Neuronal stem cell (in vitro differentiated cells): ENCODE results near the gene SLC26A4.
"Not testable (repeated sequence)": the region's sequence is repeated elsewhere in the genome, so short reads cannot be mapped to it uniquely, and the experiment has no call there.

Source experiments
- DNase-seq: peaks from one replicate; pipeline ENCODE4 v3.0.0-alpha.2; 2013; ENCODE audit warnings: low spot score
- H2AFZ ChIP-seq: one replicate; pipeline ENCODE4 v1.6.1; 2013; ENCODE audit warnings: mild to moderate bottlenecking, low read length, inconsistent platforms
- H2AK5ac ChIP-seq: 2 replicates; pipeline ENCODE4 v1.6.1; 2013; ENCODE audit warnings: low read depth, mild to moderate bottlenecking, inconsistent platforms, low read length, moderate library complexity, mixed read lengths
- H2BK120ac ChIP-seq: 2 replicates; pipeline ENCODE4 v1.6.1; 2013; ENCODE audit warnings: low read depth, mild to moderate bottlenecking, inconsistent platforms, low read length, moderate library complexity, mixed read lengths
- H2BK12ac ChIP-seq: one replicate; pipeline ENCODE4 v1.6.1; 2013; ENCODE audit warnings: low read length, inconsistent platforms
- H2BK15ac ChIP-seq: 2 replicates; pipeline ENCODE4 v1.6.1; 2013; ENCODE audit warnings: mild to moderate bottlenecking, low read length, inconsistent platforms, mixed read lengths
- H2BK5ac ChIP-seq: one replicate; pipeline ENCODE4 v1.6.1; 2013; ENCODE audit warnings: inconsistent platforms, mild to moderate bottlenecking, low read length, moderate library complexity
- H3K14ac ChIP-seq: one replicate; pipeline ENCODE4 v1.6.1; 2013; ENCODE audit warnings: low read length, inconsistent platforms
- H3K18ac ChIP-seq: 2 replicates; pipeline ENCODE4 v1.6.1; 2013; ENCODE audit warnings: low read length, inconsistent platforms
- H3K23ac ChIP-seq: 2 replicates; pipeline ENCODE4 v1.6.1; 2013; ENCODE audit warnings: low read depth, mild to moderate bottlenecking, mixed read lengths, low read length, inconsistent platforms; ENCODE audit not compliant: poor library complexity
- H3K27ac ChIP-seq: replicated peaks from 3 replicates; pipeline ENCODE4 v1.5.1; 2013; ENCODE audit warnings: low read length, inconsistent platforms
- H3K27me3 ChIP-seq, 3 experiments: 2 replicates each; pipeline ENCODE4 v1.6.1; 2013; ENCODE audit warnings: low read length in 3 of 3, mild to moderate bottlenecking in 2 of 3, inconsistent platforms in 1 of 3, low read depth in 1 of 3, mixed read lengths in 1 of 3, moderate library complexity in 1 of 3; ENCODE audit not compliant: control insufficient read depth in 3 of 3, insufficient read depth in 3 of 3
- H3K36me3 ChIP-seq, 2 donors: replicated peaks in 1 of 2; 2 replicates each; pipeline ENCODE4 v1.6.1; 2013; ENCODE audit warnings: low read length in 2 of 2; ENCODE audit not compliant: control insufficient read depth in 2 of 2, insufficient read depth in 2 of 2
- H3K4ac ChIP-seq: 2 replicates; pipeline ENCODE4 v1.6.1; 2013; ENCODE audit warnings: inconsistent platforms, mild to moderate bottlenecking, low read length, moderate library complexity
- H3K4me1 ChIP-seq, 2 donors: 1 replicate in 1 of 2; 2 replicates in 1 of 2; pipeline ENCODE4 v1.6.1; 2013; ENCODE audit warnings: low read length in 2 of 2, low read depth in 1 of 2; ENCODE audit not compliant: control insufficient read depth in 2 of 2, insufficient read depth in 1 of 2
- H3K4me2 ChIP-seq: one replicate; pipeline ENCODE4 v1.6.1; 2013; ENCODE audit warnings: mild to moderate bottlenecking, low read length, inconsistent platforms; ENCODE audit not compliant: insufficient read depth, poor library complexity, severe bottlenecking
- H3K4me3 ChIP-seq, 2 donors: 2 replicates each; pipeline ENCODE4 v1.5.1; 2013; ENCODE audit warnings: low read length in 2 of 2, mild to moderate bottlenecking in 2 of 2, inconsistent platforms in 1 of 2, moderate library complexity in 1 of 2
- H3K79me1 ChIP-seq: one replicate; pipeline ENCODE4 v1.6.1; 2013; ENCODE audit warnings: low read depth, mild to moderate bottlenecking, inconsistent platforms, low read length, moderate library complexity
- H3K9ac ChIP-seq: one replicate; pipeline ENCODE4 v1.6.1; 2013; ENCODE audit warnings: mild to moderate bottlenecking, low read depth, low read length, inconsistent platforms; ENCODE audit not compliant: poor library complexity
- H3K9me3 ChIP-seq, 2 donors: replicated peaks in 1 of 2; 2 replicates each; pipeline versions ENCODE3 to v1.6.1; 2013; ENCODE audit warnings: low read length in 2 of 2, mild to moderate bottlenecking in 2 of 2, inconsistent platforms in 1 of 2, low read depth in 1 of 2, mixed read lengths in 1 of 2, moderate library complexity in 1 of 2; ENCODE audit not compliant: control insufficient read depth in 2 of 2, insufficient read depth in 1 of 2
- H4K8ac ChIP-seq: one replicate; pipeline ENCODE4 v1.6.1; 2013; ENCODE audit warnings: low read depth, mild to moderate bottlenecking, inconsistent platforms, low read length, moderate library complexity
- H4K91ac ChIP-seq: one replicate; pipeline ENCODE4 v1.6.1; 2013; ENCODE audit warnings: low read length, low read depth, mild to moderate bottlenecking, inconsistent platforms; ENCODE audit not compliant: poor library complexity
- WGBS, 2 donors: extraction: QIAGEN DNeasy Blood & Tissue Kit; methylation state at CpG; one replicate each; pipeline ENCODE4 v1.1.7; 2013; ENCODE audit warnings: missing lambda C conversion rate in 2 of 2, mixed read lengths in 1 of 2; ENCODE audit not compliant: insufficient read length in 2 of 2, insufficient replicate concordance in 1 of 2; ENCODE audit errors: extremely low coverage in 2 of 2; 5-methylcytosine and 5-hydroxymethylcytosine counted together

Gene SLC26A4

DNA sequence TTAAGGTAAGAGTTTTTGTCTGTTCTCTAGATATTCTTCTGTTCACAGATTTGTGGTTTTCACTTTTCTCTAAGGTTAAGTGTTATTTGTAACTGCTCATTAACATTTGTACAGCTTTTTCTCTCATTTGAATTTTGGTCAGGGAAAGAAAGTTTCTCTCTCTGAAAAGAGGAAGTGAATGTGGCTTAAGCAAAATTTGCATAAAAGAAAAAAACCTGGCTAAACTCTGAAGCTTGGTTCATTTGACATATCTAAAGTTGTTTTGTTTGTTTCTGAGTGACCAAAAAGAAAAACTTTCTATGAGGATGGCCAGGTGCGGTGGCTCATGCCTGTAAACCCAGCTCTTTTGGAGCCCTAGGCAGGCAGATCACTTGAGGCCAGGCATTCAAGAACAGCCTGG is 22.0 kb upstream of the SLC26A4 start:
- Histone ChIP-seq H2AFZ (no peak overlapping the region), H3K4me2 (no peak overlapping the region), H2BK12ac (no peak overlapping the region), H2BK5ac (no peak overlapping the region), H3K27me3 (peaks cover 0 to 12% (median 0%) of the 10 kb centered on the region in 3 experiments), H3K36me3 (no peaks in the 10 kb centered on the region), H3K18ac (no peak overlapping the region), H4K91ac (no peak overlapping the region), H2BK15ac (no peak overlapping the region), H3K9ac (no peak overlapping the region), H2AK5ac (no peak overlapping the region), H3K4me1 (no peaks in the 10 kb centered on the region), H2BK120ac (no peak overlapping the region), H3K4ac (no peak overlapping the region), H3K14ac (no peak overlapping the region), H3K27ac (no peak overlapping the region), H3K4me3 (no peak overlapping the region), H3K79me1 (no peaks in the 10 kb centered on the region), H3K9me3 (no peaks in the 10 kb centered on the region), H4K8ac (no peak overlapping the region), H3K23ac (no peak overlapping the region)
- no peak for DNase-seq
- no CpG with 5 or more reads among the region's 1 CpG for WGBS, 2 donors

DNA sequence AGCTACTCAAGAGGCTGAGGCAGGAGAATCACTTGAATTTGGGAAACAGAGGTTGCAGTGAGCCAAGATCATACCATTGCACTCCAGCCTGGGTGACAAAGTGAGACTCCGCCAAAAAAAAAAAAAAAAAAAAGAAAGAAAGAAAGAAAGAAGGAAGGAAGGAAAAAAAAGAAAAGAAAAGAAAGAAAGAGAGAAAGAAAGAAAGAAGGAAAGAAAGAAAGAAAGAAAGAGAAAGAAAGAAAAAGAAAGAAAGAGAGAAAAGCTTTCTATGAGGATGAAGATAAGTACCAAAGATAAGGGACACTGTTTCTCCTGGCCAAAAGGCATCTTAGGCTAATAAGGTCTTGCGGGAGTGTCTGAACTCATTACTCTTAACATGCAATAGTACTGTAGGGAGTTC is 21.6 kb upstream of the SLC26A4 start:
- WGBS, 2 donors = no CpG with 5 or more reads among the region's 2 CpGs
- DNase-seq, H3K23ac ChIP-seq, H3K14ac ChIP-seq, H3K79me1 ChIP-seq, H2AK5ac ChIP-seq, H3K9ac ChIP-seq, H3K4me1 ChIP-seq, H3K4me3 ChIP-seq, H4K91ac ChIP-seq, H4K8ac ChIP-seq, H2AFZ ChIP-seq, H2BK12ac ChIP-seq, H3K4me2 ChIP-seq, H3K27ac ChIP-seq, H2BK5ac ChIP-seq, H3K18ac ChIP-seq, H3K9me3 ChIP-seq, H3K36me3 ChIP-seq, H2BK120ac ChIP-seq, H3K4ac ChIP-seq, H2BK15ac ChIP-seq: not testable (repeated sequence)
- H3K27me3 ChIP-seq = peaks cover 0 to 12% (median 0%) of the 10 kb centered on the region in 3 experiments

DNA sequence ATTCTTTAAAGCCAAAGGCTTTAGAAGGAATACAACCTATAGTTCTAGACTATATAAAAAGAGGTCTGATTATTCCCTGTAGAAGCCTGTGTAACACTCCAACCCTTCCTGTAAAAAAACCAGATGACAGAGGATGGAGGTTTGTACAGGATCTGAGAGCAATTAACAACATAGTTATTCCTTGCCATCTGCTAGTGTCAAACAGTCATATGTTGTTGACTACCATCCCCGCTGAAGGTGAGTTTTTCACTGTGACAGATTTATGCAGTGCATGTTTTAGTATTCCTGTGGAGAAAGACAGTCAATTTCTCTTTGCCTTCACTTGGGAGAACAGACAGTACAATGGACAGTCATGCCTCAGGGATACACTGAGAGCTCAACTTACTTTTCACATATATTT is 19.0 kb upstream of the SLC26A4 start:
- Histone ChIP-seq H3K27ac (no peak overlapping the region), H3K4me3 (no peak overlapping the region), H3K23ac (no peak overlapping the region), H2BK5ac (no peak overlapping the region), H3K4ac (no peak overlapping the region), H2BK12ac (no peak overlapping the region), H4K8ac (no peak overlapping the region), H2BK15ac (no peak overlapping the region), H3K4me1 (no peaks in the 10 kb centered on the region), H2BK120ac (no peak overlapping the region), H3K9ac (no peak overlapping the region), H4K91ac (no peak overlapping the region), H3K36me3 (no peaks in the 10 kb centered on the region), H3K79me1 (no peaks in the 10 kb centered on the region), H2AFZ (no peak overlapping the region), H2AK5ac (no peak overlapping the region), H3K27me3 (peaks cover 0 to 16% (median 0%) of the 10 kb centered on the region in 3 experiments), H3K18ac (no peak overlapping the region), H3K4me2 (no peak overlapping the region), H3K14ac (no peak overlapping the region), H3K9me3 (no peaks in the 10 kb centered on the region)
- DNase-seq = no peak
- no CpG with 5 or more reads among the region's 1 CpG for WGBS, 2 donors

DNA sequence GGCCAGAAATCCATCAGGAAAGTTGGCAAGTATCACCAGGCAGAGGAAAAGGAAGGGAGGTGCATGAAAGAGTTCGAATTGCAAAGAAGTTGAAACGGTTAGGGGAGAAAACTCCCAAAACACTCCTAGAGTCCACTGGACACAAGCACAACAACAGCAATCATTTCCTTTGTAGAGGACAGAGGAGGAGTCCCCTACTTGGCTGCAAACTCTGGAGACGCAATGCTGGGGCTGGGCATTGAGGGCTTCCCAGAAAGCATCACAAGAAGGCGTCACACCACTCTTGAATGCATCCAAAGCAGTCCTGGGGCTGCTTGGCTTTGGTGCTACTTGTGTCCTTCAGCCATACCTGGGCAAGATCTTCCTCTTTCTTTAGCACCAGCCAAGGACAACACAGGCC is 18.1 kb upstream of the SLC26A4 start:
- no peaks in the 10 kb centered on the region for H3K79me1 ChIP-seq
- H2AFZ ChIP-seq = no peak overlapping the region
- H3K4me1 ChIP-seq = no peaks in the 10 kb centered on the region
- H4K8ac ChIP-seq = no peak overlapping the region
- H2BK5ac ChIP-seq = no peak overlapping the region
- H3K18ac ChIP-seq = no peak overlapping the region
- H3K4ac ChIP-seq = no peak overlapping the region
- H3K4me3 ChIP-seq = no peak overlapping the region
- no peak overlapping the region for H2BK120ac ChIP-seq
- H4K91ac ChIP-seq = no peak overlapping the region
- no peak overlapping the region for H2BK15ac ChIP-seq
- H3K9me3 ChIP-seq = no peaks in the 10 kb centered on the region
- H3K14ac ChIP-seq = no peak overlapping the region
- no peak overlapping the region for H3K23ac ChIP-seq
- H2BK12ac ChIP-seq = no peak overlapping the region
- DNase-seq = no peak
- H3K36me3 ChIP-seq = no peaks in the 10 kb centered on the region
- peaks cover 0 to 16% (median 0%) of the 10 kb centered on the region in 3 experiments for H3K27me3 ChIP-seq
- no CpG with 5 or more reads among the region's 4 CpGs for WGBS, 2 donors
- no peak overlapping the region for H3K9ac ChIP-seq
- no peak overlapping the region for H2AK5ac ChIP-seq
- no peak overlapping the region for H3K27ac ChIP-seq
- no peak overlapping the region for H3K4me2 ChIP-seq
